ENCODE results near the gene MACROD1.

GRCh38 chr11:64078905-64079304, 87.0 kb downstream of the MACROD1 start:
- TF ChIP-seq CTCF (IDR thresholded peaks at IDR 0.05) (no peak), POLR2A (IDR thresholded peaks at IDR 0.05) (no peak)
